HEK293 (cell line): ENCODE results near the gene CD79A.
A peak's percentile ranks its signal among the peaks of the same experiment; 100 is the strongest.

Experiments
- CTCF ChIA-PET: fragments of 350-600 bp; formaldehyde crosslinking; extraction: SDS; loops from one replicate; lab custom pipeline; 2021; ENCODE audit warnings: antibody characterized with exemption; lab: Yijun Ruan, JAX
- POLR2A ChIA-PET: fragments of 300-600 bp; formaldehyde crosslinking; extraction: SDS; loops from one replicate; lab custom pipeline; 2020; ENCODE audit warnings: antibody characterized with exemption, inconsistent platforms; lab: Yijun Ruan, JAX
- H3K27ac ChIP-seq: fragments of 200-500 bp; sonication (Bioruptor generic); 2 replicates; pipeline ENCODE4 v1.5.1; 2014; ENCODE audit warnings: low read depth, low read length, control low read depth, inconsistent platforms; ENCODE audit errors: extremely low read depth
- H3K36me3 ChIP-seq, 2 experiments: fragments of 200-500 bp in 1 of 2; sonication (Bioruptor generic) in 1 of 2; 1 replicate in 1 of 2; 2 replicates in 1 of 2; pipeline ENCODE4 v1.5.1; 2014 to 2017; ENCODE audit warnings: inconsistent platforms in 2 of 2, low read length in 2 of 2; ENCODE audit not compliant: control insufficient read depth in 2 of 2, insufficient read depth in 1 of 2
- H3K4me1 ChIP-seq: fragments of 200-500 bp; sonication (Bioruptor generic); 2 replicates; pipeline ENCODE4 v1.5.1; 2014; ENCODE audit warnings: mild to moderate bottlenecking, low read length, inconsistent platforms; ENCODE audit not compliant: control insufficient read depth, insufficient read depth
- H3K4me3 ChIP-seq: 2 replicates; pipeline ENCODE4 v1.5.1; 2011; ENCODE audit warnings: low read depth, mild to moderate bottlenecking, control low read depth, low read length, moderate library complexity
- H3K9me3 ChIP-seq: fragments of 200-500 bp; sonication (Bioruptor generic); 2 replicates; pipeline ENCODE4 v1.5.1; 2014; ENCODE audit warnings: low read depth, low read length, inconsistent platforms; ENCODE audit not compliant: control insufficient read depth, insufficient read depth
- INSM2 ChIP-seq: fragments of 450-650 bp; formaldehyde crosslinking; IDR thresholded peaks from 2 replicates; pipeline ENCODE4 v1.5.1; 2016; ENCODE audit warnings: missing biosample characterization, missing genetic modification characterization
- KLF17 ChIP-seq: fragments of 450-650 bp; formaldehyde crosslinking; IDR thresholded peaks from 2 replicates; pipeline ENCODE4 v1.5.1; 2016; ENCODE audit warnings: missing biosample characterization, missing genetic modification characterization
- PRDM4 ChIP-seq: fragments of 450-650 bp; formaldehyde crosslinking; IDR thresholded peaks from 2 replicates; pipeline ENCODE4 v1.5.1; 2017; ENCODE audit warnings: missing biosample characterization, missing genetic modification characterization
- PRDM6 ChIP-seq: fragments of 450-650 bp; formaldehyde crosslinking; IDR thresholded peaks from 2 replicates; pipeline ENCODE4 v1.5.1; 2017; ENCODE audit warnings: missing biosample characterization, missing genetic modification characterization
- SCRT1 ChIP-seq: fragments of 450-650 bp; formaldehyde crosslinking; IDR thresholded peaks from 2 replicates; pipeline ENCODE4 v1.5.1; 2016; ENCODE audit warnings: missing biosample characterization, missing genetic modification characterization, borderline replicate concordance
- SCRT2 ChIP-seq: fragments of 450-650 bp; formaldehyde crosslinking; IDR thresholded peaks from 2 replicates; pipeline ENCODE4 v1.5.1; 2016; ENCODE audit warnings: missing biosample characterization, missing genetic modification characterization
- SETDB1 ChIP-seq: IDR thresholded peaks from one replicate; pipeline ENCODE4 v1.6.1; 2017; ENCODE audit warnings: mild to moderate bottlenecking, low read length, moderate library complexity, mixed read lengths; ENCODE audit not compliant: insufficient read length
- ZBTB21 ChIP-seq: fragments of 450-650 bp; formaldehyde crosslinking; IDR thresholded peaks from 2 replicates; pipeline ENCODE4 v1.5.1; 2017; ENCODE audit warnings: missing biosample characterization, missing genetic modification characterization
- ZBTB48 ChIP-seq: fragments of 450-650 bp; formaldehyde crosslinking; IDR thresholded peaks from 2 replicates; pipeline ENCODE4 v1.5.1; 2016; ENCODE audit warnings: missing biosample characterization, missing genetic modification characterization
- ZEB2 ChIP-seq: fragments of 450-650 bp; formaldehyde crosslinking; IDR thresholded peaks from 2 replicates; pipeline ENCODE4 v1.5.1; 2016; ENCODE audit warnings: missing biosample characterization, missing genetic modification characterization
- ZNF10 ChIP-seq: fragments of 450-650 bp; formaldehyde crosslinking; IDR thresholded peaks from 2 replicates; pipeline ENCODE4 v1.5.1; 2017; ENCODE audit warnings: missing biosample characterization, missing genetic modification characterization
- ZNF16 ChIP-seq: fragments of 450-650 bp; formaldehyde crosslinking; IDR thresholded peaks from 2 replicates; pipeline ENCODE4 v1.5.1; 2016; ENCODE audit warnings: low read depth, missing biosample characterization, missing genetic modification characterization
- ZNF211 ChIP-seq: fragments of 450-650 bp; formaldehyde crosslinking; IDR thresholded peaks from 2 replicates; pipeline ENCODE4 v1.5.1; 2016; ENCODE audit warnings: low read depth, missing biosample characterization, missing genetic modification characterization
- ZNF221 ChIP-seq: fragments of 450-650 bp; formaldehyde crosslinking; IDR thresholded peaks from 2 replicates; pipeline ENCODE4 v1.5.1; 2017; ENCODE audit warnings: missing biosample characterization, missing genetic modification characterization, borderline replicate concordance
- ZNF223 ChIP-seq: fragments of 450-650 bp; formaldehyde crosslinking; IDR thresholded peaks from 2 replicates; pipeline ENCODE4 v1.5.1; 2016; ENCODE audit warnings: missing biosample characterization, missing genetic modification characterization
- ZNF335 ChIP-seq: fragments of 450-650 bp; formaldehyde crosslinking; conservative IDR thresholded peaks from 2 replicates; pipeline ENCODE4 v1.5.1; 2016; ENCODE audit warnings: missing biosample characterization, missing genetic modification characterization
- ZNF514 ChIP-seq: fragments of 450-650 bp; formaldehyde crosslinking; IDR thresholded peaks from 2 replicates; pipeline ENCODE4 v1.5.1; 2016; ENCODE audit warnings: missing biosample characterization, missing genetic modification characterization
- ZNF549 ChIP-seq: fragments of 450-650 bp; IDR thresholded peaks from 2 replicates; pipeline ENCODE4 v1.5.1; 2018; ENCODE audit warnings: missing biosample characterization, missing genetic modification characterization, mild to moderate bottlenecking, inconsistent platforms, moderate library complexity
- ZSCAN4 ChIP-seq: fragments of 450-650 bp; formaldehyde crosslinking; IDR thresholded peaks from 2 replicates; pipeline ENCODE4 v1.5.1; 2017; ENCODE audit warnings: missing biosample characterization, missing genetic modification characterization

CD79A gene

GRCh38 chr19:41925208-41926003 lies 48.3 kb downstream of the CD79A start:
- Histone ChIP-seq H3K9me3 (no peaks in the 10 kb centered on the region), H3K36me3 (no peaks in the 10 kb centered on the region), H3K4me1 (peaks cover 4% of the 10 kb centered on the region), H3K27ac (no peak overlapping the region), H3K4me3 (no peak overlapping the region)
- POLR2A ChIA-PET = interaction anchor here (1.2 kb wide), 1 partner anchor 39 kb away, joined by 3 read pairs; no protein-coding TSS in a partner anchor
- TF ChIP-seq ZNF221 (tag by site-specific recombination) (no peak), ZSCAN4 (tag by site-specific recombination) (peak; percentile 42; the same call in 1 of the 2 replicates), ZNF211 (peak; percentile 34; the same call in 1 of the 2 replicates), SCRT1 (tag by site-specific recombination) (peak; percentile 99), ZBTB21 (0 out of 2 replicates have a peak, but pooled peaks have one; percentile 21), ZEB2 (tag by site-specific recombination) (peak; percentile 100), SCRT2 (peak; percentile 100), ZNF335 (no peak), ZBTB48 (tag by site-specific recombination) (peak; percentile 52; the same call in 1 of the 2 replicates)
- CTCF ChIA-PET = interaction anchor here (0.6 kb wide), 1 partner anchor 25 kb away, joined by 3 read pairs; no protein-coding TSS in a partner anchor

- no peaks in the 10 kb centered on the region for H3K36me3 ChIP-seq
- H3K4me1 ChIP-seq = peaks cover 4% of the 10 kb centered on the region
- ChIA-PET POLR2A (interaction anchor here (1.2 kb wide), 1 partner anchor 40 kb away, joined by 3 read pairs; no protein-coding TSS in a partner anchor), CTCF (no interaction called here)
- no peak overlapping the region for H3K4me3 ChIP-seq
- no peak overlapping the region for H3K27ac ChIP-seq
- TF ChIP-seq SETDB1 (no peak), ZEB2 (tag by site-specific recombination) (peak; percentile 100), ZNF10 (tag by site-specific recombination) (no peak), PRDM4 (tag by site-specific recombination) (no peak), PRDM6 (no peak), ZNF514 (tag by site-specific recombination) (no peak), INSM2 (tag by site-specific recombination) (no peak), KLF17 (tag by site-specific recombination) (0 out of 2 replicates have a peak, but pooled peaks have one; percentile 17), ZNF16 (no peak), ZNF549 (tag by site-specific recombination) (no peak), ZNF223 (tag by site-specific recombination) (no peak), ZNF221 (tag by site-specific recombination) (no peak), ZSCAN4 (tag by site-specific recombination) (no peak)
- H3K9me3 ChIP-seq = no peaks in the 10 kb centered on the region
Observed at GRCh38 chr19:41926028-41926762, 49.1 kb downstream of the CD79A start.
